OCI-LY3 (cell line): ENCODE data around the gene RNU1-1.
"Not testable (repeated sequence)": the region's sequence is repeated elsewhere in the genome, so short reads cannot be mapped to it uniquely, and the experiment has no call there.

Experiments used
- H2AFZ ChIP-seq: fragments of 200-600, 300-600 bp; shearing (Covaris generic); 2 replicates; pipeline ENCODE4 v1.6.0; 2014; ENCODE audit warnings: antibody characterized with exemption, low read depth, low read length
- H3K27ac ChIP-seq: fragments of 200-600, 300-600 bp; sonication (generic); 2 replicates; pipeline ENCODE4 v1.5.1; 2014; ENCODE audit warnings: mild to moderate bottlenecking, low read length, moderate library complexity, mixed read lengths
- H3K27me3 ChIP-seq: fragments of 200-600, 300-600 bp; sonication (generic); 2 replicates; pipeline ENCODE4 v1.6.1; 2014; ENCODE audit warnings: low read depth, low read length, mixed read lengths
- H3K36me3 ChIP-seq: fragments of 200-600, 300-600 bp; sonication (generic); replicated peaks from 2 replicates; pipeline ENCODE3; 2014; ENCODE audit warnings: low read depth, low read length, mixed read lengths
- H3K4me1 ChIP-seq: fragments of 300-600, 200-600 bp; sonication (generic); 2 replicates; pipeline ENCODE4 v1.6.1; 2014; ENCODE audit warnings: low read length, mixed read lengths
- H3K4me2 ChIP-seq: fragments of 200-600, 300-600 bp; sonication (generic); 2 replicates; pipeline ENCODE4 v1.6.1; 2014; ENCODE audit warnings: low read length, mixed read lengths
- H3K4me3 ChIP-seq: fragments of 300-600, 200-600 bp; sonication (generic); 2 replicates; pipeline ENCODE4 v1.5.1; 2014; ENCODE audit warnings: antibody characterized with exemption, mild to moderate bottlenecking, low read length, moderate library complexity
- H3K79me2 ChIP-seq: fragments of 300-600, 200-600 bp; shearing (Covaris generic); 2 replicates; pipeline ENCODE4 v1.6.1; 2014; ENCODE audit warnings: mild to moderate bottlenecking, low read length, mixed read lengths
- H3K9ac ChIP-seq: fragments of 300-600, 200-600 bp; shearing (Covaris generic); 2 replicates; pipeline ENCODE4 v1.6.0; 2014; ENCODE audit warnings: mild to moderate bottlenecking, low read length, moderate library complexity
- H3K9me3 ChIP-seq: fragments of 200-600, 300-600 bp; shearing (Covaris generic); 2 replicates; pipeline ENCODE4 v1.6.1; 2014; ENCODE audit warnings: low read length, mixed read lengths; ENCODE audit not compliant: insufficient read depth
- H4K20me1 ChIP-seq: fragments of 200-600, 300-600 bp; sonication (generic); 2 replicates; pipeline ENCODE4 v1.6.1; 2016; ENCODE audit warnings: low read length, mixed read lengths; ENCODE audit not compliant: insufficient read depth

The RNU1-1 gene

DNA sequence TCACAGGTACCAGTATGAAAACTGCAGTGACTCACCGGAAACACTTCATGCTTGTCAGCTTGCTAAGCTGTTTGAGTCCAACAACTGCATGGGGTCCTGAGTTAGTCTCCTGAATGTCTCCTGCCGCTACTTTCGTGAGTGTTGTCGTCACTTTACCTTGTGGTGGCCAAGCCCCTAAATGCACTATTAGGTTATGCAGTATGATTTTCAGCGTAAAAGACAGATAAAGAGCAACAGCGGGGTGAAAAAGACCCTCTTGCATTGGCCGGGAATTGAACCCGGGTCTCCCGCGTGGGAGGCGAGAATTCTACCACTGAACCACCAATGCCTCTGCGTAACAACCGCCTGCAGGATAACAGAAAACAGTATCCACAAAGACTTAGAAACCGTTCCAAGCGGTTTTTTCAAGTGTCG, 31.6 kb upstream of the RNU1-1 start:
- H4K20me1 ChIP-seq, H3K79me2 ChIP-seq, H3K4me1 ChIP-seq, H3K27ac ChIP-seq, H3K27me3 ChIP-seq, H3K9ac ChIP-seq, H2AFZ ChIP-seq, H3K9me3 ChIP-seq, H3K36me3 ChIP-seq: not testable (repeated sequence)
- Histone ChIP-seq H3K4me2 (peak overlapping the region; percentile 32), H3K4me3 (peak overlapping the region; percentile 46)

DNA sequence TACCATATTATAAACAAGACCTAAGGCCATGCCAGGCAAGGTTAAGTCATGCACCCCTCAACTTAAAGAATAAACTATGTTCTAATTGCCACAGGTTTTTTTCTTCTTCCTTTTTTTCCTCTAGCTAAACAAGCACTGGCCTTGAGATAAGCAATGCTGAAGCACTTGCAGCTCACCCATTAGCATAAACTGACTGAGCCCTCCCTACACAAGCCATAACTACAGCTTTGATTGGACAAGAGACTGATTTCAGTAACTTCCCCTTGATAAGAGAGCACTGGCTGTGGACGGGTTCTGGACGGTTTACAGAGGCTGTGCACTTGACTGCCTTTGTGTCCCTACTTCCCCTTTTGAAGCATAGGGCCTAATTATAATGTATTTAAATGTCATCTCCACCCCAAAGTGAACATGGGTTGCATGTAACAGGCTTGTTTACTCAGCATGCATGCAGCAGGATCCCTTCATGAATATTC, 26.4 kb upstream of the RNU1-1 start:
- not testable (repeated sequence) for H3K4me1 ChIP-seq, H3K9ac ChIP-seq, H2AFZ ChIP-seq, H3K9me3 ChIP-seq, H3K4me3 ChIP-seq, H3K27me3 ChIP-seq, H3K36me3 ChIP-seq, H3K27ac ChIP-seq, H4K20me1 ChIP-seq, H3K79me2 ChIP-seq
- peak overlapping the region; percentile 16; the same call in 1 of the 2 replicates for H3K4me2 ChIP-seq

DNA sequence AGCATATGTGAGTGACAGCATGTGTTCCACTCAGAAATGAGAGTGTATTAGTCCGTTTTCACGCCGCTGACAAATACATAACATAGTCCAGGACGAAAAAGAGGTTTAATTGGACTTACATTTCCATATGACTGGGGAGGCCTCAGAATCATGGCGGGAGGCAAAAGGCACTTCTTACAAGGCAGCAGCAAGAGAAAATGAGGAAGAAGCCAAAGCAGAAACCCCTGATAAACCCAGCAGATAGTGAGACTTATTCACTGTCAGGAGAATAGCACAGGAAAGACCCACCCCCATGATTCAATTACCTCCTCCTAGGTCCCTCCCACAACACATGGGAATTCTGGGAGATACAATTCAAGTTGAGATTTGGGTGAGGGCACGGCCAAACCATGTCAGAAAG, 23.4 kb upstream of the RNU1-1 start:
- not testable (repeated sequence) for H3K36me3 ChIP-seq, H3K4me1 ChIP-seq, H3K4me2 ChIP-seq, H3K4me3 ChIP-seq, H2AFZ ChIP-seq, H3K27me3 ChIP-seq, H3K9me3 ChIP-seq, H3K9ac ChIP-seq, H3K79me2 ChIP-seq, H3K27ac ChIP-seq, H4K20me1 ChIP-seq

DNA sequence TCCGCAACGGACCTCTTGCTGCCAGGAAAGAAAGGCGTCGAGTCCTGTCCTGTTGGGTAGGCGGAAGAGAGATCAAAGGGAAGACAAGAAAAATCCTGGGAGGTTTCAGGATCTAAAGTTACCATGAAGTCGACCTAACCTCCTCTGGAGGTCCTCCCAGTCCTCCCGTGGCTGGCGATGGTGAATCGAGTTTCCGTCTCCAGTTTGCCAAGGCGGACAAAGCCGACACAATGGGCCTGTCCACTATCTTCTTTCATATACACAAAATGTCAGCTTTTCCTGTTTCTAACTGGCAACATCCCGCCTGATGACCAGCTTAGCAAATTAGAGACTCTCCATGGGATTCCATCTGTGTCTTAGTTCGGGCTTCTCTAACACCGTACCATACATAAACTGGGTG, 22.7 kb upstream of the RNU1-1 start:
- H3K9me3 ChIP-seq, H3K4me1 ChIP-seq, H3K9ac ChIP-seq, H3K27ac ChIP-seq, H3K4me3 ChIP-seq, H3K27me3 ChIP-seq, H2AFZ ChIP-seq, H3K36me3 ChIP-seq, H4K20me1 ChIP-seq, H3K4me2 ChIP-seq, H3K79me2 ChIP-seq: not testable (repeated sequence)

DNA sequence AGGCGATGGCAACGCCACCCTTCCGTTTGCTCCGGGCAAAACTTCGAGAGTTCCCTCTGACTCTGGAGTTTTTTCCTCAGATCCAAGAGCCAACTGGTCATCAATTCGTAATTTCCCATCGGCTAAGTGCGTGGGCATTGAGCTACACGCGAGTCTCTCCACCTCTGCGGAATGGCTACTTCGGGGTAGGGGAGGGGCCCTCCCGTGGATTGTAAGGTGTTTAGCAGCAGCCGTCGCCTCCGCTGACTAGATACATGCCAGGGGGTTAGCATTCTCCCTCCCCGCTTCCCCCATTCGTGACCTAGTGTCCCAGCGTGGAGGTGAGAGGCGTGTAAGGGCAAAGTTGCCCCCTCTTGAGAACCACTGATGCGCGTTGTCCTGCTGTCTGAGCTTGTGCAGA, 21.8 kb upstream of the RNU1-1 start:
- H3K27ac ChIP-seq, H3K9ac ChIP-seq, H3K79me2 ChIP-seq, H4K20me1 ChIP-seq, H3K9me3 ChIP-seq, H3K4me2 ChIP-seq, H3K4me1 ChIP-seq, H2AFZ ChIP-seq, H3K36me3 ChIP-seq, H3K27me3 ChIP-seq, H3K4me3 ChIP-seq: not testable (repeated sequence)

DNA sequence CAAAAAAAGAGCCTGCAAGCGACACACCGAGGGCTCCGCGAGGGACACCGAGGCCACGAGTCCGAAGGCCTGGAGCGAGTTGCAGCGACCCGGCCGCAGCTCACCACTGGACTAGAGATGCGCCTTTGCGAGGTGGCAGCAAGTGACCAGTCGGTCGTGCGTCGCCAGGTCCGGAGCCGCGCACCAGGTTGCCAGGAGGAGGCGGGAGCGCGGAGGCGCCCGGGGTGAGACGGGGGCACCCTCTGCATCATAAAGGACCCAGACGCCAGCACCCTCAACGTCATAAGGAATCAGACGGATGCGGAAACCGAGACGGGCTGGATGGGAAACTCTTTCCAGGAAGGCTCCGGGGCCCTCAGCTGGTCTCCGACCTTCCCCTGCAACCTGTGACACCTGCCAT, 21.4 kb upstream of the RNU1-1 start:
- not testable (repeated sequence) for H2AFZ ChIP-seq, H3K9ac ChIP-seq, H3K79me2 ChIP-seq, H3K27ac ChIP-seq, H3K4me2 ChIP-seq, H3K4me1 ChIP-seq, H4K20me1 ChIP-seq, H3K4me3 ChIP-seq, H3K27me3 ChIP-seq, H3K36me3 ChIP-seq, H3K9me3 ChIP-seq

DNA sequence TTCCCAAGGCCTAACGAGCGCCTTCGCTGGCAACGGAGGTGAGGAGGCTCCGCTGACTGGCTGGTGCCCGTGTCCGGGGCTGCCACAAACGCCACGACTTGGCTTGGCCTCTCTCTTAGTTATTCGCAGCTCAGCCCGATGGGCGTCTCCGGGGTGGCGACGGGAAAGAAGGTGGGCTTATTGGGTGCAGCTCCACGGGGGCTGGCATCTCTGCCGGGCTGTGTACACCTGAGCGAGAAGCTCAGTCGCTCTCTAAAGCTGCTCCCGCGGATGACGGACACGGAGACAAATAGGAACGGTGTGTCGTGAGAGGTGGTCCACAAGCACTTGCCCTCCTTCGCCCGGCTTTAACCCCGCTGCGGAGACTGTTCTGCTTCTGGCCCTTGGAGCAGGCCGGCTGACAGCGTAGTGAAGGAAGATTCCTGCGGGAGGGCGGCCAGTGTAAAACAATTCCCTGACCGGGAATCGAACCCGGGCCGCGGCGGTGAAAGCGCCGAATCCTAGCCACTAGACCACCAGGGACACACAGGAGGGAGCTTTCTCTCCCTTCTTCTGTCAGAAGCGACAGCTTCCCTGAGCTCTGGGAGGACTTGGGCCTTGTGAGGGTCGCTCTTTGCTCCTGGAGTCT, 20.9 kb upstream of the RNU1-1 start:
- H3K9me3 ChIP-seq, H3K4me1 ChIP-seq, H3K27me3 ChIP-seq, H4K20me1 ChIP-seq, H3K79me2 ChIP-seq, H3K27ac ChIP-seq, H2AFZ ChIP-seq, H3K36me3 ChIP-seq, H3K9ac ChIP-seq: not testable (repeated sequence)
- H3K4me3 ChIP-seq, result peak overlapping the region; percentile 46
- 0 out of 2 replicates have a peak overlapping the region, but pooled peaks have one; percentile 28 for H3K4me2 ChIP-seq

DNA sequence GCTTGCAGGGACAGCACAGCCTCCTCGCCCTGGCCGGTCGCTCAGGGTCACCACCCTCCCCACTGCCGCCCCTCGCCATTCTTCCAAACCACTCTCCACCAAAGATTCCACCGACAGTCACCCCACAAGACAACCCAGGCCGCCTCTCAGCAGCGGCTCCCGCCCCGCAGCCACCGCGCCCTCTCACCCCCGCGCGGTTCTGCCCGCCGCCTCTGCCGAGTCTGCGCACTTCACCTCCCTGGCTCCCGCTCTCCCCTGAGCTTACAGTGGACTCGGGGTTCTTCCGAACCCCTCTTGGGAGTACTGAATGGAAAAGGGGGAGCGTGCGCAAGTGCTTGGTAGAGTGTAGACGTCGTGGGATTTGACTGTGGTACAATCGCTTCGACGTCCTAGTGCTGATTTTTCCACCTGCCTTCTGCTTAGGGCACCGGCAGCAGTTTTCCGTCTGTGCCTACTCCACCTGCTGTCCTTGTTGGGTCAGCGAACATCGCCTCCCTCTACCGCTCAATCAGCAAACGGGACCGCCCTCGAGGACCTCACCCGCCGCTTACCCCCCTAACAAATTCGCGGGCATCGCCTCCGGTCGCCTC, 20.2 kb upstream of the RNU1-1 start:
- H3K4me3 ChIP-seq, result peak overlapping the region; percentile 46
- H3K79me2 ChIP-seq, H3K36me3 ChIP-seq, H3K27ac ChIP-seq, H3K4me1 ChIP-seq, H4K20me1 ChIP-seq, H3K9me3 ChIP-seq, H3K27me3 ChIP-seq, H3K9ac ChIP-seq, H2AFZ ChIP-seq: not testable (repeated sequence)
- 0 out of 2 replicates have a peak overlapping the region, but pooled peaks have one; percentile 7 for H3K4me2 ChIP-seq

DNA sequence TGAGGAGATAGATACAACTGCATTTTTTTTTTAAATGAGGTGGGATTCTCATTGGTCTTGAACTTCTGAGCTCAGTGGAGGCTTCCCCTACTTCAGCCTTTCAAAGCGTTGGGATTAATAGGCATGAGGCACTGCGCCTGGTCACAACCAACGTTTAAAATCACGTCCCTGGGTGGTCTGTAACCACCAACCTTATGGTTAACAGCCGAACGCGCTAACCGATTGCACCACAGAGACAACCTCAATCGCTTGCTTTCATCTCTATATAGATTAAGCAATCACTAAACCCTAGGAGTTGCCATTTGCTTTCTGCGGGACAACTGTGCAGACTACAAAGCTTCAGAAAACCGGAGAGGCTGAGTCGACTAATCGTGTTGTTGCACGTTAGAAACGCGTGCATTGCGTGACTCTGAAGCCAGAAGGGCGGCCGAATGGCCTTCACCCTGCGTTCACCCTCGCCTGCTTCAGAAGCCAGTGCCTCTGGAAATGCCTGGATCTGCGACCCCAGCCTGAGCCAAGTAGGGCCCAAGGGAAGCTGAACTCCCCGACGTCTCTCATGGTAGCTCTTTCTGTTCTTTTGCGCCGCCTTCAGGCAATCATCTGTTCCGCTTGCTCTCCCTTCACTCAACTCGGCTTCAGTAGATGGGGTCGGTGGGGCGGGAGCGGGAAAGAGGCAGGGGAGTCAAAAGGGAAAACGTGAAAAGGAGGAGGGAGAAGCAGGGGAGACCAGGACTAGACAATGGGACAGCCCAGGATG, 18.3 kb upstream of the RNU1-1 start:
- H3K27me3 ChIP-seq, H3K27ac ChIP-seq, H2AFZ ChIP-seq, H3K4me3 ChIP-seq, H3K9ac ChIP-seq, H3K79me2 ChIP-seq, H3K4me1 ChIP-seq, H3K36me3 ChIP-seq, H3K4me2 ChIP-seq, H3K9me3 ChIP-seq, H4K20me1 ChIP-seq: not testable (repeated sequence)
